A673 (cell line): ENCODE results near the gene AQP6. TPM values are rescaled to one million over a fixed set of nuclear protein-coding genes. Genes with fewer than 3 reads are reported as not detected.

ENCODE experiments used
- BruUV-seq: library from RNA; stranded (reverse); fragments of 400-500 nt; replicated peaks from 2 replicates; lab custom pipeline; 2021; lab: Mats Ljungman, UMichigan
- CTCF ChIA-PET: fragments of 300-600 bp; sonication (Branson Sonifier 250); formaldehyde crosslinking; loops from one replicate; lab custom pipeline; 2022; ENCODE audit warnings: antibody characterized with exemption; lab: Charles Lee
- POLR2A ChIA-PET: fragments of 300-600 bp; sonication (Branson Sonifier 250); formaldehyde crosslinking; loops from one replicate; lab custom pipeline; 2022; ENCODE audit warnings: antibody characterized with exemption; ENCODE audit not compliant: low non-redundant PET; lab: Charles Lee
- DNase-seq: peaks from one replicate; pipeline ENCODE4 v3.0.0-alpha.2; 2015; ENCODE audit warnings: low spot score
- H3K27ac ChIP-seq: fragments of 200-600 bp; sonication (generic); 2 replicates; pipeline ENCODE4 v1.5.1; 2016; ENCODE audit warnings: mixed run types, low read depth, mild to moderate bottlenecking, mixed read lengths, antibody characterized with exemption, low read length; ENCODE audit not compliant: poor library complexity, severe bottlenecking
- H3K27me3 ChIP-seq: fragments of 200-600 bp; sonication (generic); replicated peaks from 2 replicates; pipeline ENCODE4 v1.6.1; 2017; ENCODE audit warnings: mixed run types, low read depth, mild to moderate bottlenecking, mixed read lengths, antibody characterized with exemption, low read length; ENCODE audit not compliant: insufficient read depth, poor library complexity
- H3K36me3 ChIP-seq: fragments of 200-600 bp; sonication (generic); 2 replicates; pipeline ENCODE4 v1.6.1; 2016; ENCODE audit warnings: mixed run types, mild to moderate bottlenecking, mixed read lengths, antibody characterized with exemption, low read length; ENCODE audit not compliant: insufficient read depth, poor library complexity, severe bottlenecking
- H3K4me1 ChIP-seq: fragments of 200-600 bp; sonication (generic); 2 replicates; pipeline ENCODE4 v1.6.1; 2017; ENCODE audit warnings: mixed run types, mild to moderate bottlenecking, mixed read lengths, antibody characterized with exemption, low read length; ENCODE audit not compliant: insufficient read depth, poor library complexity, severe bottlenecking
- H3K4me3 ChIP-seq: fragments of 200-600 bp; sonication (generic); 2 replicates; pipeline ENCODE4 v1.5.1; 2016; ENCODE audit warnings: low read depth, mixed run types, mild to moderate bottlenecking, mixed read lengths, low read length; ENCODE audit not compliant: poor library complexity, severe bottlenecking
- H3K9me3 ChIP-seq: fragments of 200-600 bp; sonication (generic); 2 replicates; pipeline ENCODE4 v1.6.1; 2016; ENCODE audit warnings: mixed run types, low read depth, mild to moderate bottlenecking, mixed read lengths, antibody characterized with exemption, low read length; ENCODE audit not compliant: poor library complexity, severe bottlenecking
- EZH2 ChIP-seq: fragments of 200-600 bp; sonication (generic); IDR thresholded peaks from 2 replicates; pipeline ENCODE4 v1.6.1; 2017; ENCODE audit warnings: borderline replicate concordance, low read depth, mild to moderate bottlenecking, mixed read lengths, antibody characterized with exemption, low read length; ENCODE audit not compliant: poor library complexity, severe bottlenecking
- intact Hi-C: fragments of 100-400 bp; cut with micrococcal nuclease; formaldehyde crosslinking; loops from one replicate; pipeline ENCODE4 v1.10.0; 2022; ENCODE audit not compliant: unreplicated experiment
- total RNA-seq: library from RNA; stranded (reverse); gene quantifications from 2 replicates; pipeline ENCODE4 v1.2.3, GENCODE V29; 2021
- TF ChIP-seq, protein P1 (sequence below): fragments of 300-800, 200-600 bp; sonication (generic); conservative IDR thresholded peaks from 2 replicates; pipeline ENCODE4 v1.5.1; 2017; ENCODE audit warnings: low read depth, mild to moderate bottlenecking, antibody characterized with exemption, low read length, moderate library complexity, mixed read lengths

Gene AQP6
- total RNA-seq, 1 experiment from 2014 or later = not detected

GRCh38 chr12:50018968-50019367, 46.2 kb downstream of the AQP6 start:
- H3K36me3 ChIP-seq = peaks cover 39% of the 10 kb centered on the region
- POLR2A ChIA-PET = interaction anchor here (0.6 kb wide), 1 partner anchor 1359 kb away, joined by 3 read pairs; no protein-coding TSS in a partner anchor

DNA sequence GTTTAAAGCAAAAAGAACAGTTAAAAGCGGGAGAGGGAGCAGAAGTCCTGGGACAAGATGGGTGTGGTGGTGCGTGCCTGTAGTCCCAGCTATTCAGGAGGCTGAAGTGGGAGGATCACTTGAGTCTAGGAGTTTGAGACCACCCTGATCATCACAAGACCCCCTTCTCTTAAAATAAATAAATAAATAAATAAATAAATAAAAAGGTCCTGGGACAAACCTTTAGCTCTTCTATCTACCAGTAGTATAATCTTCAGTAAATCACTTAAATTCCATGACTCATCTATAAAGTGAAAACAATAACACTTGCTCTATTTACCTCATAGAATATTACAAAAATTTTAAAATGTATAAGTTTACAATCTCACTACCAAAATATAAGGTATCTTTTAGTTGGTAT, 46.8 kb downstream of the AQP6 start:
- H3K27ac ChIP-seq = no peak overlapping the region
- intact Hi-C loops = no loop called here
- no peak for DNase-seq
- ChIA-PET POLR2A (interaction anchor here (0.6 kb wide), 1 partner anchor 1358 kb away, joined by 3 read pairs; no protein-coding TSS in a partner anchor), CTCF (no interaction called here)
- H3K9me3 ChIP-seq = no peaks in the 10 kb centered on the region
- H3K4me3 ChIP-seq = no peak overlapping the region
- no TSS peak for BruUV-seq
- peaks cover 33% of the 10 kb centered on the region for H3K36me3 ChIP-seq
- no peaks in the 10 kb centered on the region for H3K27me3 ChIP-seq
- H3K4me1 ChIP-seq = peaks cover 30% of the 10 kb centered on the region
- no peak for TF ChIP-seq EZH2
- TF ChIP-seq, protein P1, sequence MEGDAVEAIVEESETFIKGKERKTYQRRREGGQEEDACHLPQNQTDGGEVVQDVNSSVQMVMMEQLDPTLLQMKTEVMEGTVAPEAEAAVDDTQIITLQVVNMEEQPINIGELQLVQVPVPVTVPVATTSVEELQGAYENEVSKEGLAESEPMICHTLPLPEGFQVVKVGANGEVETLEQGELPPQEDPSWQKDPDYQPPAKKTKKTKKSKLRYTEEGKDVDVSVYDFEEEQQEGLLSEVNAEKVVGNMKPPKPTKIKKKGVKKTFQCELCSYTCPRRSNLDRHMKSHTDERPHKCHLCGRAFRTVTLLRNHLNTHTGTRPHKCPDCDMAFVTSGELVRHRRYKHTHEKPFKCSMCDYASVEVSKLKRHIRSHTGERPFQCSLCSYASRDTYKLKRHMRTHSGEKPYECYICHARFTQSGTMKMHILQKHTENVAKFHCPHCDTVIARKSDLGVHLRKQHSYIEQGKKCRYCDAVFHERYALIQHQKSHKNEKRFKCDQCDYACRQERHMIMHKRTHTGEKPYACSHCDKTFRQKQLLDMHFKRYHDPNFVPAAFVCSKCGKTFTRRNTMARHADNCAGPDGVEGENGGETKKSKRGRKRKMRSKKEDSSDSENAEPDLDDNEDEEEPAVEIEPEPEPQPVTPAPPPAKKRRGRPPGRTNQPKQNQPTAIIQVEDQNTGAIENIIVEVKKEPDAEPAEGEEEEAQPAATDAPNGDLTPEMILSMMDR = no peak

More at GRCh38 chr12:50018968-50019367, 46.2 kb downstream of the AQP6 start:
- Histone ChIP-seq H3K27ac (no peak overlapping the region), H3K4me3 (no peak overlapping the region), H3K27me3 (no peaks in the 10 kb centered on the region), H3K4me1 (peaks cover 30% of the 10 kb centered on the region), H3K9me3 (no peaks in the 10 kb centered on the region)
- no peak for DNase-seq
- TF ChIP-seq EZH2 = no peak
- TF ChIP-seq, protein P1 = no peak
- CTCF ChIA-PET = no interaction called here
- intact Hi-C loops = no loop called here
- no TSS peak for BruUV-seq

GRCh38 chr12:50021031-50021430, 48.3 kb downstream of the AQP6 start:
- TF ChIP-seq, protein P1 = no peak
- Histone ChIP-seq H3K4me3 (no peak overlapping the region), H3K4me1 (peaks cover 30% of the 10 kb centered on the region), H3K27ac (peak overlapping the region; percentile 10), H3K27me3 (no peaks in the 10 kb centered on the region), H3K36me3 (peaks cover 22% of the 10 kb centered on the region), H3K9me3 (no peaks in the 10 kb centered on the region)
- ChIA-PET CTCF (interaction anchor here (0.7 to 1.1 kb wide), 2 partner anchors 35 to 54 kb away, joined by 3 read pairs; no protein-coding TSS in a partner anchor), POLR2A (no interaction called here)
- intact Hi-C loops = no loop called here
- DNase-seq = no peak
- no TSS peak for BruUV-seq
